K562 (cell line): ENCODE data around the gene BRICD5. TPM values are rescaled to one million over a fixed set of nuclear protein-coding genes. Genes with fewer than 3 reads are reported as not detected.
A peak's percentile ranks its signal among the peaks of the same experiment; 100 is the strongest.

Experiments used
- AFF1 ChIP-seq, 2 experiments: fragments of 450-650 bp; IDR thresholded peaks; 2 replicates each; pipeline ENCODE4 v1.6.1; 2018; ENCODE audit warnings: mild to moderate bottlenecking in 2 of 2, low read depth in 1 of 2; ENCODE audit not compliant: partially characterized antibody in 2 of 2
- CBX3 ChIP-seq, 2 experiments: IDR thresholded peaks; 1 replicate in 1 of 2; 2 replicates in 1 of 2; pipeline ENCODE4 v1.6.1; 2012; ENCODE audit warnings: inconsistent platforms in 2 of 2, low read length in 2 of 2, borderline replicate concordance in 1 of 2, control low read depth in 1 of 2
- E4F1 ChIP-seq: fragments of 250-450 bp; sonication (Bioruptor Pico); IDR thresholded peaks from 2 replicates; pipeline ENCODE4 v1.5.0; 2021; ENCODE audit warnings: mild to moderate bottlenecking, borderline replicate concordance
- HMG20B ChIP-seq: fragments of 250-450 bp; sonication (Bioruptor Pico); IDR thresholded peaks from 2 replicates; pipeline ENCODE4 v1.5.0; 2021; ENCODE audit warnings: mild to moderate bottlenecking
- REST ChIP-seq, 2 experiments: fragments of 450-650 bp; formaldehyde crosslinking in 1 of 2; IDR thresholded peaks; 2 replicates each; pipeline versions ENCODE4 v1.4.0 to v1.6.1; 2014 to 2020; ENCODE audit warnings: mild to moderate bottlenecking in 2 of 2, borderline replicate concordance in 1 of 2, low read depth in 1 of 2
- SAFB ChIP-seq: fragments of 200-400 bp; formaldehyde crosslinking; IDR thresholded peaks from 2 replicates; pipeline ENCODE4 v1.6.1; 2017; ENCODE audit warnings: low read depth, low read length, borderline replicate concordance
- ZNF347 ChIP-seq: fragments of 450-650 bp; formaldehyde crosslinking; IDR thresholded peaks from 2 replicates; pipeline ENCODE4 v1.4.0; 2020; ENCODE audit warnings: low read depth, mild to moderate bottlenecking, moderate library complexity
- ZNF766 ChIP-seq: fragments of 200-800 bp; sonication (Bioruptor generic); conservative IDR thresholded peaks from 2 replicates; pipeline ENCODE4 v1.6.1; 2016; ENCODE audit warnings: missing genetic modification characterization, missing compliant biosample characterization
- polyA plus RNA-seq, 8 experiments: library from polyadenylated mRNA; depleted of rRNA in 4 of 8; stranded (reverse) in 5 of 8; unstranded in 3 of 8; fragments of >200 nt; fragmentation: Nextera tagmentation in 2 of 8; fragmentation: Illumina TruSeq in 1 of 8; extraction: Ambion mirVana in 2 of 8; extraction: Trizol in 1 of 8; gene quantifications; 2 replicates each; pipeline versions ENCODE4 v1.2.1 to v1.2.3, GENCODE V29; 2011 to 2014; ENCODE audit warnings: inconsistent platforms in 1 of 8, missing spikeins in 1 of 8
- total RNA-seq, 7 experiments: library from RNA; depleted of rRNA in 6 of 7; stranded (reverse); fragments of >200 nt in 6 of 7; fragmentation: Illumina TruSeq in 2 of 7; extraction: Trizol in 2 of 7; gene quantifications; 2 replicates each; pipeline versions ENCODE4 v1.2.1 to v1.2.3, GENCODE V29; 2011 to 2021; ENCODE audit warnings: low replicate concordance in 1 of 7

Gene BRICD5
- total and polyA plus RNA-seq, 9 of the 15 experiments (the other 6 are each of a cell fraction or from before 2014, with no cell fraction given), result 0.24 to 15.1 (median 2.4) TPM; not detected in 1

GRCh38 chr16:2233046-2233775, 22.5 kb upstream of the BRICD5 start (continued):
- TF ChIP-seq REST (IDR thresholded peaks at IDR 0.05; ENCODE audit: borderline replicate concordance), result no peak
- no peak for TF ChIP-seq REST (CRISPR knock-in tag; IDR thresholded peaks at IDR 0.05; ENCODE audit: low read depth)
- TF ChIP-seq E4F1 (CRISPR knock-in tag), result no peak
- no peak for TF ChIP-seq ZNF766 (CRISPR knock-in tag)
- 0 out of 2 replicates have a peak, but pooled peaks have one; percentile 23 for TF ChIP-seq SAFB
- no peak for TF ChIP-seq AFF1 (IDR thresholded peaks at IDR 0.05; ENCODE audit: low read depth in 1 of 2, partially characterized antibody in 2 of 2)
- no peak for TF ChIP-seq HMG20B (CRISPR knock-in tag)
- no peak for TF ChIP-seq CBX3 (IDR thresholded peaks at IDR 0.05; ENCODE audit: borderline replicate concordance in 1 of 2, low read length in 2 of 2)
- no peak for TF ChIP-seq ZNF347 (CRISPR knock-in tag)
